ENCODE results near the gene S100PBP.

The S100PBP gene

DNA sequence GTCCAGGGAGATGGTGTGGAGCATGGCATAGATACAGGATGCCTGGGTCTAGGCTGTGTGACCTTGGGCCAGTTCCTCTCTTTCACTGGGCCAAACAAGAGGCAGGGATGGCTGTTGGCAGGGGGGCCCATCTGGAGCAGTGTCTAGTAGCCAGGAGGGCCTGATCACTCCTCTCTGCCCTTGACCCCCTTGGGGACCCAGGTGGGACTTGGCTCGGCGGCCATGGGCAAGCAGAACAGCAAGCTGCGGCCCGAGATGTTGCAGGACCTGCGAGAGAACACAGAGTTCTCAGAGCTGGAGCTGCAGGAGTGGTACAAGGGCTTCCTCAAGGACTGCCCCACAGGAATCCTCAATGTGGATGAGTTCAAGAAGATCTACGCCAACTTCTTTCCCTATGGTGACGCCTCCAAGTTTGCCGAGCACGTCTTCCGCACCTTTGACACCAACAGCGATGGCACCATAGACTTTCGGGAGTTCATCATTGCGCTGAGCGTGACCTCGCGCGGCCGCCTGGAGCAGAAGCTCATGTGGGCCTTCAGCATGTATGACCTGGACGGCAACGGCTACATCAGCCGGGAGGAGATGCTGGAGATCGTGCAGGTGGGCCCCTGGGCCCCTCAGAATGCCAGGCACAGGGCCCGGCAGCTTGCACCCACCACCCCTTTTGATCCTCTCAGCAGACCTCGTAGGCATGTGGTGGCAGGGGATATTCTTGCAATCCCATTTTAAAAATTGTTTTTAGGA, 71.4 kb downstream of the S100PBP start:
- no peak for DNase-seq

DNA sequence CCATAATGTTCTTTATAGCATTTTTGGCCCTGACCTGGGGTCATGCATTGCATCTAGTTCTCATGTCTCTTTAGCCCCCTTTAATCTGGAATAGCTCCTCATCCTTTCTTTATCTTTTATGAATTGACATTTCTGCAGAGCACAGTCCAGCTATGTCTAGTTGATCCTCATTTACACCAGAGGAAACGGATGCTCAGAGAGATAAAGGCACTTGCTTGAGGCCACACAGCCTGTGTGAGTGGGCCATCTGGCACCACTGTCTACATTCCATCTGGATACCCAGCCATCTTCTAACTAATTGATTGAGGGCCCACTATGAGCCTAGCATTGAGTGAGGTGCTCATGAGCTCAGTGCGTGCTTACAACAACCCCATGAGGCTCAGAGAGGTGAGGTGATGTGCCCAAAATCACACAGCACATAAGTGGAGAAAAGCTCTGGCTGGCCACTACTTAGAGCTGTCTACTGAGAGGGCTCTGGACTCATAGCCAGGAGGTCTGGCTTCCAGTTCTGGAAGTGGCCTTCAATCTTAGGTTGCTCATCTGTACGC, 72.4 kb downstream of the S100PBP start:
- no peak for DNase-seq

DNA sequence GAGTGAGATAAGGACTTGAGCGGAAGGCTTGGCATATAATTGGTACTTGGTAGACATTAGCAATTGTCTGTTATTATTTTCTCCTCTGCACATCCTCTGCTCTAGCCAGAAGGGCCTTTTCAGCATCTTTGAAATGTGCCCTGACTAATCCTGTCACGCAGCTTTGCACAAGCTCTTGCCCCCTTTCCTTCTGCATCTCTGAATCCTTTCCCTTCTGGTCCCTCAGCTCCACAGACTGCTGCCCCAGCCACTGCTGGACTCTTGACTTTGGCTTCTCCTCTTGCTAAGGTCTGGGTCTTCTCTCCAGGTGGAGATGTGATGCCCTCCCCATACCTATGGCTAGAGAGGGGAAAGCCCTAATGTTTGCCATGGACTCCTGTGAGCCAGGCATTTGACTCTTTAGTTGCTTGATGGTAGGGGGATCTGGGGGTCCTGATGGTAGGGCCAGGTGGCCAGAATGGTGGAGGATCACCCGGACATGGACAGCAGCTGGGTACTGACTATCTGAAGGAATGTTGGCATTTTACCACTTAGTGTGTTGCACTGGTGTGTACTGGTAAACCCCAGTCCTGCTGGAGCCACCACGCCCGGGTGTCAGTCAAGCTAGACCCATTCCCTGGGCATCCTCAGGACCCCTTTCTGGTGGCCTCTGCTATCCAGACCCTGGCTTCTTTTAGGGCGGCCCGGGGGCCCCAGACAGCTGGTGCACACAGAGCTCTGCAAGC, 73.2 kb downstream of the S100PBP start:
- no peak for DNase-seq

DNA sequence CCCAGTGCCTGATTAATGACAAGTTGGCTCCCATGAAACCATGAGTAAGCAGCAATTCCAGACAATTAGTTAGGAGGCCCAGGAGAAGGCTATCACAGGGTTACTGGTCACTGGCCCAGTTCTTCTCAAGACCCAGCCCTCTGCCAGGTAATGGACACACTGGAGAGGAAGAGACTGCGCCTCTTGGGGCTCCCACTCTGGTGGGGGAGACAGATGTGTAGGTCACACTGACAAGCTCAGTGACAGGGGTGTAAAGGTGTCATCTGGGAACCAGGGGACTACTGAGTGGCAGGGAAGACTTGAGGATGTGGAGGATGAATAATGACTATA, 73.8 kb downstream of the S100PBP start:
- no peak for DNase-seq

DNA sequence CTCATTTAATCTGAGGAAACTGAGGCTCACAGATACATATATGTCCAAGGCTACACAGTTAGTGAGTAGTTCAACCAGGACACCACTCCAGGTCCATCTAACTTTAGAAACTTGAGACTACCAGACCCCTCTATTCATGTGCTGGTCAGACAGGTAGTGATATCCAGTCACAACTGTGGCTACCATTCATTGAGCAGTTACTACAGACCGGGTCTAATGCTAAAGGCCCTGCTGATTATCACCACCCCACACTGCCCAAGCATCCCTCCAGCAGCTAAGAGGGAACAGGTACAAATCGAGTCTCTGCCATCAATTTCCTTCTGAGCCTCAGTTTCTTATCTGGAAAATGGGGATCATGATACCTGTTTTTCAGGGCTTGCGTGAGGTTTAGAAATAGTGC, 74.2 kb downstream of the S100PBP start:
- no peak for DNase-seq

DNA sequence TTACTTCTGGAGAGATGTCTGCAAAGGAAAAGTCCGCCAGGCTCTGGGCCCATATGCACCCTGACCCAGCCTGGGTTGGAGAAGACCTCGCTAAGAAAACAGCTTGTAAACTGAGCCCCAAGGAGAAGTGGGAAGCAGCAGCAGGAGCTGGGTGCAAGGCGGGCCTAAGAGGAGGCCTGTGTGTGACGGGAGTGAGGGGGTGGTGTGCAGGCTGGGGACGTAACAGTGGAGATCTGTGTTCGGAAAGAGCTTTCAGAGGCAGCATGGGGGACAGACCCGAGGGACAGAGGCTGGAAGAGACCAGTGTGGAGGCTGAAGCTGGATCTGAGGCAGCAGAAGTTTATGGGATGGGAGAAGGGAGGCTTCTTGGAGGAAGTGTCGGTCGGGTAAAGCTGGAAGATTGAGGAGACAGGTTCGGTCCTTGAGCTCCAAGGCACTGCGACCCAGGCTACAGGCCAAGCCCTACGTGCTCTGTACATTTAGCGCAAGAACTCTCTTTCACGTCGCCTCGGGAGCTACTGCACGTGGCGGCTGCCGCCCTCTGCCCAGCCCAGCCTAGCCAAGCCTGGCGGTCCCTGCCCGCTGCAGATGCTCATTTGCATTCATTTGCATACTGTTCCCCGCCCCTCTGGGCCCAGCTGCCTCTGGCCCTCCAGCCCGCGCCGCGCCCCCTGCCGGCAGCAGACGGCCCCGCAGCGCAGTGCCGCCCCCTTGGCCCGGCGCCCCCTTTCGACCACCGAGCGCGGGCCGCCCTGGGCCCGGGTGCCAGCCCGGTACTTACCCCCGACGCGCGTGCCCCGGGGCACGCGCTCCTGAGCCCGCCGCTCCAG, 75.1 kb downstream of the S100PBP start:
- DNase-seq = peak; percentile 25

DNA sequence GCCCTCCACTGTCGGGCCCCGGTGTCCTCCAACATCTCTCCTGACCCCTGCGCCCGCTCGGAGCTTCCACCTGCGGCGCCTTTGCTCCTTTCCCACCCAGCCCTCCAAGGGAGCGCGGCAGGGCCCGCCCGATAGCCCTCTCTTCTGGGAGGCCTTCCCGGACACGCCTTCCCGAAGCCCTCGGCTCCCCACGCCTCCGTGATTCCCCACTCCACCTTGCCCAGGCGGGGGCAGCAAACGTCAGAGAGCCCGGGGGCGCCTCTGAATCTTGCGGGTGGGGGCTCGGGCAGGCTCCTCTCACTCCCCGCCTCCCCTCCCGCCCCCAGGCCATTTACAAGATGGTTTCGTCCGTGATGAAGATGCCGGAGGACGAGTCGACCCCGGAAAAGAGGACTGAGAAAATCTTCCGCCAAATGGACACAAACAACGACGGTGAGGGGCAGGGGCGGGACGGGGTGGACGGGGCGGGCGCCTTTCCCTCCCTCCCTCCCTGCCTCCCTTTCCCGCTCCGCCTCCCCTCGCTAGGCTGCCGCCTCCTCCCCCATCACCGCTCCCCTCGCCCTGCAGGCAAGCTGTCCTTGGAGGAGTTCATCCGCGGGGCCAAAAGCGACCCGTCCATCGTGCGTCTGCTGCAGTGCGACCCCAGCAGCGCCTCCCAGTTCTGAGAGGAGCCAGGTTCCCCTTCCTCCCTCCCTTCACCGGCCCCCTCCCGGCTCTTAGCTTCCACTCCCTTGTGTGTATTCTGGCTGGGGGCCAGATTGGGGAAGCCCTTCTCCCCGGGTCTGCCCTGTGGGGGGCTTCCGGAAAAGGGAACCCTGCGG, 76.0 kb downstream of the S100PBP start:
- no peak for DNase-seq

DNA sequence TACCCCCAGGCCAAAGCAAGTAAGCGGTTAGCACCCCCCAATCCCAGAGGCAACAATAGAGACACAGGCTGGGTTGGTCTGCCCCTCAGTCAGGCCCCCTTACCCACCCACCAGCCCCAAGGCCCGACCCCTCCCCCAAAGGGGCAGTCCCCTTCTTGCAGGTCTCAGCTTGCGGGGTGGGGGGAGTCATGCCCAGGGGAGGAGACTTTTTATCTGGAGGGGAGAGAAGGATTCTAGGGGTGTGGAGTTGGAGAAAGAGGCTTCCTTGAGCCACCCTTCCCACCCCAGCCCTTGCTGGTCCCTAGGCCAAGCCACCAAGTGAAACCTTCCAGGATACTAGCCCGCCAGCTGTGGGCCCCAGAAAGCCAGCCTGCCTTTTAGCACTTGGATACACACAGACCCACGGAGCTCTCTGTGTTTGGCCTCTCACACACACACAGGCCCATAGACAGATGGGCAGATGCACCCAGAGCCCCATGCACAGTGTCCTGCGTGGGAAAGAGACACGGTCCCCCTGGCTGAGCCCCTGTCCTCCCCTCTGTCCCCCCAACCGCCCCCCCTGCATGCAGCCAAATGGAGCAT, 76.7 kb downstream of the S100PBP start:
- no peak for DNase-seq

DNA sequence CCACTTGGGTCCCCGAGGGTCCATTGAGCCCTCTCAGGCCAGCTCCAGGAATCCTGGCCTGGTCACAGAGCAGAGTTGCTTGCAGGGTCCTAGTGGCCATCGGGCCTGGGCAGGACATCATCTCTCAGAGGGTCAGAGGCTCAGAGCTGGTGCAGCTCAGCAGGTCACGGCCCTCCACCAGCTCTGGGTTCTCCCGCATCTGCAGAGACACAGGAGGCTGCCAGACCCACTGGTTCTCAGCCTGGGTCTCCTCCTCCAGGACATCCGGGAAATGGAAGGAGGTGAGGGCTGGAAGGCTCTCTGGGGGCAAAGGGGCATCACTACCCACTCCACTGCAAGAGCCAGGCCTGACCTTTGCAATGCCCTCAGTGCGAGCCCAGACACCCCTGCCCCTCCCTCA, 77.2 kb downstream of the S100PBP start:
- DNase-seq = no peak

DNA sequence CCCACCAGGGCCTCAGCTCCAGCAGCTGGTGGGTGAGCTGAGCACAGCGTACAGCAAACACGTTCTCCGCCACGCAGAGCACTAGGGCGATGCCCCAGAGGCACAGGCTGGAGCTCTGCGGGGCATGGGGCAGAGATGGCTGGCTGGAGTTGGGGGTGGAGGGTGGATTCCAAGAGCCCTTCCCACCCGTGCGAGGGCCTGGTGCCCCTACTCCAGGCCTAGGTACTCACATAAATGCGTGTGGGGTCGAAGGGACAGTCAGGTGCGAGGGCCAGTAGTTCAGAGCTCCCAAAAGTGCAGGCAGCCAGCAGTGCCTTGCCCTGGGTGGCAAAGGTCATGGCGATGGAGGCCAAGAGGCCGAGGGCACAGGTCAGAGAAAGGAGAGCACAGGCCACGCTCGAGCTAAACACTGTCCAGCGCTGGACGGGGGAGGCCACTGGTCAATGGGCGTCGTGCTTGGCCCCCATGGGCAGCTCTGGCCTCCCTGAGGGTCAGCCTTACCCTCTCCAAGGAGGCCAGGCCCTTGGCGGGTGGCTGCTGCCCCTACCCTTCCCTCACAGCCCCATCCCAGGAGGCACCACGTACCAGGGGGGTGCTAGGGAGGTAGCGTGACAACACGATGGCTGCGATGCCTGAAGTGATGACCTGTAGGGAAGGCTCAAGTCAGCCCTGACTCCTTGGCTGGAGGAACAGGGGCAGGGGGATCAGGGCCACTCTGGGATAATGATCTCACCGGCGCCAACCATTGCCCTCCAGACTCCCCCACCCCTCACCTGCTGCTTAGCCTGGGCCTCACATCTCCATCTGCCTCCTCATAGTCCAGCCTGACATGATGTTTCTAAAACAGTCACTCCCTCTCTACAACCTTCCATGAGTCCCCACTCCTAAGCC, 78.1 kb downstream of the S100PBP start:
- no peak for DNase-seq

DNA sequence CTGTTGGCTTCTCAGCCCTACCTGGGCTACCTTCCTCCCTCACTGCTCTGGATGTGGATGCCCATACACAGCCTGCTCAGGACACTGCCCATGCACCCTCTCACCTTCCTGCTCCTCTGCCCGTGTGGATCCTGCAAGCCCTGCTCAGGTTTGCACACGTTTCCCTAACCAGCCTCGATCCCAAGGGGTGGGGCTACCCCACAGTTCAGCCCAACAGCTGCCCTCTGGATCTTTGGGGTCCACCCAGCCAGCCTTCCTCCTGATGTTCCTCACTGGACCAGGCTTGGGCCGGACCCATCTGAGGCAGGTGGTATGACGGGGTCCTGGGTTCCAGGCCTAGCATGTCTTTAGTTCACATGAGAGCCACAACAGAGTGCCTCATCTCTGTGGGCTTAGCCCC, 79.0 kb downstream of the S100PBP start:
- no peak for DNase-seq

DNA sequence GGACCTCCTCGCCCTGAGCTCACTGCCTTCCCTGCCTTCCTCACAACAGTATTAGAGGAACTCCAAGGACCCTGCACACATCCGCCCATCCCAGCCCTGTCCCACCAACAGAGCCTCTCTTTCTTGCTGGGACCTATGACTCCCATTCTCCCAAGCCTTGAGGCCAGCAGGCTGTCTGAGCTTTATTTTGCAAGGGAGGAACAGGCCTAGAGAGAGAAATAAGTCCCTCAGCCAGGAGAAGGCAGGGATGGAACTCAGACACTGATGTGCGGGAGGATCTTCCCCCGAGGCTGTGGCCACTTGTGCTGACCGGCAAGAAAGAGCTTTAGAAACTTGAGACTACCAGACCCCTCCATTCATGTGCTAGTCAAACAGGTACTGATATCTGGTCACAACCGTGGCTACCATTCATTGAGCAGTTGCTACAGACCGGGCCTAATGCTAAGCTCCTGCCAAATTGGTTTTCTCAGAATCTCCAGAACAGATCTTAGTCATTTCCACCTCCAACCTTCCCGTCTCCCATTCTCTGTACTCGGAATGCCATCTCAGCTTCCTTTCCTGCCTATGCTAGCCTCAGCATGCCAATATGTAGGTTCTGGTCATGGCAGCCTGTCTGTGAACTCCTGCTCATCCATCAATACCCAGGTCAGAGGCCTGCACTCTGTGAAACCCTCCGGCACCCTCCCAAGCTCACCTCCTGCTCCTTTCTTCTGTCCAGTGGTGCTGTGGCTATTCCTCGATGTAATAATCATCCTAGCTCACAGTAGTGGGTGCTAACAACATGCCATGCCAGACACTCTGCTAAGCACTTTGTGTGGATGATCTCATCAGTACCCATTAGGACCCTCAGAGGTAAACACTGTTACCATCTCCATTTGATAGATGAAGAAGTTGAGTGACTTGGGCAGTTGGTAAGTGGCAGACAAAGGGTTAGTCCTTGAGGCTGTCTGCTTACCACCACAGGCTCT, 79.9 kb downstream of the S100PBP start:
- no peak for DNase-seq

DNA sequence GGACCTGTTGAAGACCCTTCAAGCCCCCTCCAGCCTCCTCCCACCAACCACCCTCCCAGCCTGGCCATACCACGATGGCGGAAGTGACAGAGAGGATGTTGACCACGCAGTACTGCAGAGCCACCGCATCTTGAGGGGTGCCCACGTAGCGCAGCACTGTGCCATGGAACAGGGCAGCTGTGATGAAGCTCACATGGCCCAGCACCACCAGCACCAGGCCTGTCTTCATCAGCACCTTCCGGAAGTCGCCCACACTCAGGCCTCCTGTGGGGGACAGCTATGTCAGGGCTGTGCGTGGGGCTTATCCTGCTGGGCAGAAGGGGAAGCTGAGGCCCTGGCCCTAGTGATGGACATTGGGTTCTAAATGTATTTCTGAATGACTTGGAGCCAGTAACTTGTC, 80.6 kb downstream of the S100PBP start:
- no peak for DNase-seq

DNA sequence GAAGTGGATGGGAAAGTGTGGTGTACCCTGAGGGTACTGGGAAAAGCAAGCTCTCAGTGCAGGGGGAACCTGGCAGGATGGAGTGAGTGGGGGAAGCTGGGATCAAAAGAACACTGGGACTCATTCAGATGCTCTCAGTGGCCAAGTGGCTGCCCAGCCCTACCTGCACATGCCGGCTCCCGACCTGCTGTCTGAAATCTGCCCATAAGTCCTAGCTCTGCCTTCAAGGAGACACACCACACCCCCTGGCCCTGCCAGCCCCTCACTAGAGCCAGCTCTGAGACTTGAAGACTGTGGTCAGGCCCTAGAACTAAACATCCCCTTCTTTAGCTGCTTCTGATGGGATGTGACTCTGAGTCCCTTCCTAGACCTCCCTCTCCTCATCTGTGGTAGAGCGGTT, 81.5 kb downstream of the S100PBP start:
- DNase-seq = no peak

DNA sequence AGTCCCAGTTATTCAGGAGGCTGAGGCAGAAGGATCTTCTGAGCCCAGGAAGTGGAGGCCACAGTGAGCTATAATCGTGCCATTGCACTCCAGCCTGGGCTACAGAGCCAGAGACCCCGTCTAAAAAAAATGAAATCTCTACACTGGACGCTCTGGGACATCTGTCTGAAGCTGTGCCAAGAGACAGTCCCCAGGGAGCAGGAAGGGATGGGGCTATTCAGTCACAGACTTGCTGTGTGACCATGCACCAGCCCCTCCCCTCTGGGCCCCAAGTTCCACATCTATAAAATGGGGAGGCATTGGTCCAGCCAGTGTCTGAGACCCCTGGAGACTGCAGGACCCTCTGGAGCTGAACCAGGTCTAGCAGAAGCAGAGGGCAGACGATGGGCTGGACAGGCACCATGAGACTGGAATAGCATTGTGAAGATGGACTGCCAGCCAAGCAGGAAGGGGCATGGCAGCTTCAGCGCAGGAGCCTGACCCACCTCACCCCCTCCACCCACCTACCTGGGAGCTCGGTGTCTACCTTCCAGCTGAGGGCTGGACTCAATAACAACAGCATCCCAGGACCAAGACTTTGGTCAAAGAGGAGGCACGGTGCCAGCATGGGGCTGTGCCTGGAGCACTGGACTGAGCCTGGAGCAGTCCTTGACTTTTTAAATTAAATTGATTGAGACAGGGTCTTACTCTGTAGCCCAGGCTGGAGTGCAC, 82.3 kb downstream of the S100PBP start:
- no peak for DNase-seq

DNA sequence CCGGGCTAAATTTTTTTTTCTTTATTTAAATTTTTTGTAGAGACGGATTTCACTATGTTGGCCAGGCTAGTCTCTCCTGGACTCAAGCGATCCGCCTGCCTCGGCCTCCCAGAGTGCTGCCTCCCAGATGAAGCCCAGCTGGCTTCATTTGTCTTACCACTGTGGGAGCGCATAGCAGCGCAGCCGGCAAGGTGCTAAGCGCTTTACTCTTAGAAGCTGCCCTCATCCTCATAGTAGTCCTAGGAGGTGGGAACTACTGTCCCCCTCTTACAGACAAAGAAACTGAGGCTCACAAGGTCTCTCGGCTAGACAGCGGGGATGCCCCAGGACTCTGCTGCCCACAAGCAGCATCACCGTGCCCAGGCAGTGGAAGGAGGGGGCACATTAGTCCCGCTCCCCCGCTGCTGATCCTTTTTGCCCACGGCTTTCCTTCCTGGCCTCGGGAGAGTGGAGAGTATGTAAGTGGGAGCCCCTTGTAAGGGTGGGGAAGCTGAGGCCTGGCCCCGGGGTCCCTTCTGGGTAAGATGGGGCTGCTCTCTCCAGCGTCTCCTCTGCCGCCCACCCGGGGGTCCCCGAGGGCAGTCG, 83.0 kb downstream of the S100PBP start:
- no peak for DNase-seq

DNA sequence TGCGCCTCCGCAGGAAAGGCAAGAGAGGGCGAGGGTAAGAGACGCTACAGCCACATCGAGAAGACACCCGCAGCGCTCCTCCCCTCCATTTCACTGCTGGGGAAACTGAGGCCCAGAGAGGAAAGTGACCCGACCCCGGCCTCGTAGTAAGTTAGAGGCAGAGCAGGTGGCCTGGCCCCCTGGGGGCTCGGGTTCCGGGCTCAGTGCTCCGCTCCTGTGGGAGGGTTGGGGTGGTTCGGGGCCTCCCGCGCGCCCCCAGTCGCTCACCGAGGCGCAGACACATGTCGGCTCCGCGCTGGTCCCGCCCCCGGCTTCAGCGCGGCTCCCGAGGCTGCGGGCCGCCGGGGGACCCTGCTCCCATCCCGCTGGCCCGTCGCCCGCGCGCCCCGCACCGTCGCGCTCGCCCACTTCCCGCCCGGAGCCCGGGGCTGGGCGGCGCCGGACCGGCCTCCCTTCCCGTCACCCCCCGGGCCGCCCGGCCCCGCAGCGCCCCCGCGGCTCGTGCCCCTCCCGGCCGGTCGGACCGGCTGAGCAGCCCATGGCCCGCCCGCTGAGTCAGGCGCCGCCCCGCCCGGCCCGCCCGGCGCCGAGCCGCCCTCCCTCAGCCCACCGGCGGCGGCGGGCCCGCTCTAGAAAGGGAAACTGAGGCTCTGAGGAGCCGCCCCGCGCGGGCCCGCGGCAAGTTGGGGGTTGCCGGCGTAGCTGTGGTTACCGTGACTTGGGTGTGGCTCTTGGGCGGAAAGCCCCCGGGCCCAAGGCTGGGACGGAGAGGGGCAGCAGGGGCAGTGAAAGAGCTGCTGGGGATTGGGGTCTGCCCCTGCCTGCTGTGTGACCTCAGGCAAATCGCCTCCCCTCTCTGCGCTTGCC, 83.7 kb downstream of the S100PBP start, which contains the start of gene TMEM54:
Gene TMEM54, minus strand, starts transcription at position 434 of the 867 bp plus-strand sequence. Its CDS starts 151 bp downstream, at position 283.
- no peak for DNase-seq
